Measurements from ENCODE around the gene FAM47E. TPM values are rescaled to one million over a fixed set of nuclear protein-coding genes. Genes with fewer than 3 reads are reported as not detected.
A peak's percentile ranks its signal among the peaks of the same experiment; 100 is the strongest.

FAM47E gene
- total RNA-seq, 2 experiments from 2014 or later = 0.34 to 0.74 TPM

DNA sequence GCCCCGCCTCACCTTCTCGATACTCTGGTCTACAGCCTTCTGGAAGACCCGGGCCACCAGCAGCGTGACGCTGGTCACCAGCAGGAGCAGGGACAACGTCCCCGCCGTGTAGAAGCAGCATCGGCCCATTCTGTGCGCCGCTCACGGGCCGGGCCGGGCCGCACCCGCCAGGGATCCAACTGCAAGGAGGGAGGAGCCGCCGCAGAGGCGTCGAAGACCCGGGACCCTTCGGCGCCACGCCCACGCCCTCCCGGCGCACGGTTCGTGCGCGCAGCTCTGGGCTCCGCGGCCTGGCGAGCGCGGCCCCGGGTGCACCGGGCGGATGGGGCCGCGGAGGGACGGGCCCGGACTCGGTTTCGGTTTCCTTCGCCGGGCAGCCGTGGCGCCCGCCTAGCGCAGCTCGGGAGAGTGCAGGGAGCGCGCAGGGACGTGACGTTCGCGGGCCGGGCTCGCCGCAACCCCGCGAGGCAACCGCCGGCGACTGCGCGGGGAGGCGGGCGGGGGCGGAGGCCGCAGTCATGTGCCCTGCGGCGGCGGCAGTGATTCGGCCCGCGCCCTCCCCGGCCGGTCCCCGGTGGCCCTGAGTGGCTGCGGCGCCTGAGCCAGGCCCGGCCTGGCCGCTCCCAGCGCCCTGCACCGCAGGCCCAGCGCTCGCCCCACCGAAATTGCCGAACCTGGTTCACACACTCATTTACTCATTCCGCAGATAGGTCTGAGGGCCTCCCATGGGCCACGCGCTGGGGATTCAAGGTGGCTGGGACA is 37.9 kb upstream of the FAM47E start, which contains the start of gene SCARB2:
TSS of gene SCARB2 (minus strand) at position 410 of the 762 bp plus-strand sequence. CDS start at position 129, 281 bp downstream.
- ATAC-seq (ENCODE audit: poor library complexity) = peak; percentile 61
- DNase-seq = peak; percentile 40 to 92 (median 66)
- POLR2A ChIA-PET = interaction anchor here (0.9 to 2.6 kb wide), 11 partner anchors 9 to 1607 kb away, joined by 3 to 18 read pairs (median 4); partner anchors contain the start of genes NUP54 and SDAD1
- H3K27ac Mint-ChIP-seq = peak within 1 kb of the TSS; percentile 95
- TF ChIP-seq, protein P1, sequence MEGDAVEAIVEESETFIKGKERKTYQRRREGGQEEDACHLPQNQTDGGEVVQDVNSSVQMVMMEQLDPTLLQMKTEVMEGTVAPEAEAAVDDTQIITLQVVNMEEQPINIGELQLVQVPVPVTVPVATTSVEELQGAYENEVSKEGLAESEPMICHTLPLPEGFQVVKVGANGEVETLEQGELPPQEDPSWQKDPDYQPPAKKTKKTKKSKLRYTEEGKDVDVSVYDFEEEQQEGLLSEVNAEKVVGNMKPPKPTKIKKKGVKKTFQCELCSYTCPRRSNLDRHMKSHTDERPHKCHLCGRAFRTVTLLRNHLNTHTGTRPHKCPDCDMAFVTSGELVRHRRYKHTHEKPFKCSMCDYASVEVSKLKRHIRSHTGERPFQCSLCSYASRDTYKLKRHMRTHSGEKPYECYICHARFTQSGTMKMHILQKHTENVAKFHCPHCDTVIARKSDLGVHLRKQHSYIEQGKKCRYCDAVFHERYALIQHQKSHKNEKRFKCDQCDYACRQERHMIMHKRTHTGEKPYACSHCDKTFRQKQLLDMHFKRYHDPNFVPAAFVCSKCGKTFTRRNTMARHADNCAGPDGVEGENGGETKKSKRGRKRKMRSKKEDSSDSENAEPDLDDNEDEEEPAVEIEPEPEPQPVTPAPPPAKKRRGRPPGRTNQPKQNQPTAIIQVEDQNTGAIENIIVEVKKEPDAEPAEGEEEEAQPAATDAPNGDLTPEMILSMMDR (IDR thresholded peaks at IDR 0.05) = no peak
- H3K36me3 ChIP-seq (ENCODE audit: insufficient read depth, low read length) = no peaks in the 10 kb centered on the region
- no peaks in the 10 kb centered on the region for H3K27me3 Mint-ChIP-seq
- H3K4me1 ChIP-seq (ENCODE audit: insufficient read depth, low read length) = peaks cover 44% of the 10 kb centered on the region
- no peaks in the 10 kb centered on the region for H3K9me3 Mint-ChIP-seq
- peak within 1 kb of the TSS; percentile 83 for H3K4me3 ChIP-seq (ENCODE audit: low read length)
- H3K27me3 ChIP-seq (ENCODE audit: control insufficient read depth in 1 of 2, insufficient read depth in 2 of 2, low read length in 2 of 2) = no peaks in the 10 kb centered on the region
- CTCF ChIA-PET = interaction anchor here (0.7 kb wide), 2 partner anchors 13 to 34 kb away, joined by 3 read pairs; no protein-coding TSS in a partner anchor
- peak within 1 kb of the TSS; percentile 76 to 82 for H3K27ac ChIP-seq (ENCODE audit: low read depth in 1 of 2, low read length in 2 of 2)
- H3K4me1 Mint-ChIP-seq (ENCODE audit: low read depth) = peaks cover 56% of the 10 kb centered on the region
- H3K9me3 ChIP-seq (ENCODE audit: control insufficient read depth in 1 of 2, insufficient read depth in 1 of 2, low read length in 2 of 2) = no peaks in the 10 kb centered on the region
- peaks cover 8% of the 10 kb centered on the region for H3K36me3 Mint-ChIP-seq (ENCODE audit: low read depth)
- intact Hi-C loops (cut with DNase I, micrococcal nuclease) = loop anchor here (2.0 to 10.0 kb wide), 7 partner anchors 15 to 944 kb away; partner anchors contain the start of genes CCNG2 (in 1 of the 2), CCNI (in 1 of the 2), CDKL2 (in 1 of the 2) and NUP54 (in 1 of the 2)
- peak within 1 kb of the TSS; percentile 92 for H3K4me3 Mint-ChIP-seq

DNA sequence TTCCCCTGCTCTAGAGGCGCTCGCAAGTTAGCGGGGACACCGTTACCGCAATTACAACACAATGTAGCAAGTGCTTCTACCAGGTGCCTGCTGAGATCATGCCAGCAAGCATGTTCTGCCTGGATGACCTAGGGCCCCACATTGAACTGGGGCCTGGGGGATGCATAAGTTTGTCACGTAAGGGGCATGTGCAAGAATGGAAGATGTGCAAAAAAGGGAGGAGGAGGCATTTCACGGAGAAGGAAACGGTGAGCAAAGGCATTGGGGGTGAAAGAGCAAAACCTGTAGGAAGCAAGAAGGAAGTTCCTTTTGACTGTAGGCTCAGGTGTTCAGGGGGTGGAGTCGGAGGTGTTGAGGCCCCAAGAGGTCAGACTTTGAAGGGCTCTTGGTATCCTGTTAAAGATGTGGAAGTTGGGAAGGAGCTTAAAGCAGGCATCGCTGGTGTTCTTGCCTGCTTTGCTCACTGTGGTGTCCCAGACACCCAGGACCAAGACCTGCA is 37.3 kb upstream of the FAM47E start:
- peaks cover 40% of the 10 kb centered on the region for H3K4me1 ChIP-seq (ENCODE audit: insufficient read depth, low read length)
- peak overlapping the region; percentile 81 for H3K4me3 Mint-ChIP-seq

DNA sequence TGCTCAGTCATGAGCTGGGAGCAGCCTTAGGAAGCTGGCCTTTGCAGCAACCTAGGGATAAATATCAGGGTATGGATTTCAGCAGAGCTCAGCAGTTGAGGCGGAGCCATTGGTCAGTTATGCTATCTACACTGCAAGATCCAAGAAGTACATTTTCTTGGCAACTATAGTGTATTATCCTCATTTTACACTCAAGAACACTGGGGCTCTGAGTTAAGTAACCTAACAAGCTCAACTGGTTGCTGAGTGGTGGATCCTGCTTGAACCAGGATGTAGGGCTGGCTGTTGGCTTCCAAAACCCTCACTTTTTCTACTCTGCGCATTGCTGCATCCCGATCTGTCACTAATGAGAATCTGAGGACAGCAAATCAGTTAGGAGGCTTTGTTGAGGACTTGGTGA is 36.4 kb upstream of the FAM47E start:
- ChIA-PET POLR2A (interaction anchor here (0.8 kb wide), 1 partner anchor 34 kb away, joined by 4 read pairs; no protein-coding TSS in a partner anchor), CTCF (no interaction called here)
- TF ChIP-seq, protein P1 (IDR thresholded peaks at IDR 0.05) = no peak
- H3K27ac ChIP-seq (ENCODE audit: low read depth in 1 of 2, low read length in 2 of 2) = peak overlapping the region in 1 of 2 donors; percentile 82
- Mint-ChIP-seq H3K36me3 (ENCODE audit: low read depth) (peaks cover 8% of the 10 kb centered on the region), H3K4me1 (ENCODE audit: low read depth) (peaks cover 45% of the 10 kb centered on the region), H3K27me3 (no peaks in the 10 kb centered on the region), H3K9me3 (no peaks in the 10 kb centered on the region), H3K4me3 (peak overlapping the region; percentile 47), H3K27ac (peak overlapping the region; percentile 81)
- no peaks in the 10 kb centered on the region for H3K27me3 ChIP-seq (ENCODE audit: control insufficient read depth in 1 of 2, insufficient read depth in 2 of 2, low read length in 2 of 2)
- H3K4me3 ChIP-seq (ENCODE audit: low read length) = no peak overlapping the region
- DNase-seq = no peak
- intact Hi-C loops (cut with DNase I, micrococcal nuclease) = loop anchor here in 1 of 2 experiments (10.0 kb wide), 3 partner anchors 580 to 860 kb away; partner anchors contain the start of genes CCNI and CDKL2
- no peaks in the 10 kb centered on the region for H3K9me3 ChIP-seq (ENCODE audit: control insufficient read depth in 1 of 2, insufficient read depth in 1 of 2, low read length in 2 of 2)
- no peaks in the 10 kb centered on the region for H3K36me3 ChIP-seq (ENCODE audit: insufficient read depth, low read length)
- peaks cover 38% of the 10 kb centered on the region for H3K4me1 ChIP-seq (ENCODE audit: insufficient read depth, low read length)
- no peak for ATAC-seq (ENCODE audit: poor library complexity)

More for the DNA sequence above, 37.3 kb upstream of the FAM47E start:
- TF ChIP-seq, protein P1 (IDR thresholded peaks at IDR 0.05) = no peak
- H3K36me3 Mint-ChIP-seq (ENCODE audit: low read depth) = peaks cover 8% of the 10 kb centered on the region
- H3K9me3 Mint-ChIP-seq = no peaks in the 10 kb centered on the region
- Histone ChIP-seq H3K4me3 (ENCODE audit: low read length) (peak overlapping the region; percentile 83), H3K27ac (ENCODE audit: low read depth in 1 of 2, low read length in 2 of 2) (peak overlapping the region; percentile 76 to 82), H3K36me3 (ENCODE audit: insufficient read depth, low read length) (no peaks in the 10 kb centered on the region), H3K27me3 (ENCODE audit: control insufficient read depth in 1 of 2, insufficient read depth in 2 of 2, low read length in 2 of 2) (no peaks in the 10 kb centered on the region), H3K9me3 (ENCODE audit: control insufficient read depth in 1 of 2, insufficient read depth in 1 of 2, low read length in 2 of 2) (no peaks in the 10 kb centered on the region)
- ChIA-PET CTCF (interaction anchor here (0.7 kb wide), 2 partner anchors 14 to 35 kb away, joined by 3 read pairs; no protein-coding TSS in a partner anchor), POLR2A (interaction anchor here (0.8 to 2.6 kb wide), 6 partner anchors 15 to 1607 kb away, joined by 3 to 18 read pairs (median 4); partner anchors contain the start of genes NUP54 and SDAD1)
- H3K4me1 Mint-ChIP-seq (ENCODE audit: low read depth) = peaks cover 51% of the 10 kb centered on the region
- DNase-seq = peak in 1 of 14 experiments; percentile 49
- peak overlapping the region; percentile 81 for H3K27ac Mint-ChIP-seq
- no peaks in the 10 kb centered on the region for H3K27me3 Mint-ChIP-seq
- intact Hi-C loops (cut with DNase I, micrococcal nuclease) = loop anchor here in 1 of 2 experiments (5.0 to 10.0 kb wide), 5 partner anchors 227 to 943 kb away; partner anchors contain the start of genes CCNG2, CCNI and CDKL2
- ATAC-seq (ENCODE audit: poor library complexity) = peak; percentile 2

Measured in CD4-positive, alpha-beta T cell (primary cell).